B cell (primary cell): Measurements from ENCODE around the gene PODNL1.

ENCODE experiments used
- CTCF ChIP-seq: fragments of 200-600 bp; IDR thresholded peaks from one replicate; pipeline ENCODE4 v1.8.0; 2022; ENCODE audit warnings: antibody characterized with exemption, mild to moderate bottlenecking
- EZH2 ChIP-seq: IDR thresholded peaks from 2 replicates; pipeline ENCODE4 v1.6.1; 2012; ENCODE audit warnings: borderline replicate concordance, low read depth, mild to moderate bottlenecking, moderate library complexity, low read length; ENCODE audit not compliant: insufficient read depth, poor library complexity, severe bottlenecking

- TF ChIP-seq EZH2 (no peak), CTCF (no peak)
These were observed 42.1 kb upstream of the PODNL1 start for GRCh38 chr19:13980340-13980739.
